H1 (cell line): Measurements from ENCODE around the gene CCDC24. TPM values are rescaled to one million over a fixed set of nuclear protein-coding genes. Genes with fewer than 3 reads are reported as not detected.
A peak's percentile ranks its signal among the peaks of the same experiment; 100 is the strongest.

Experiments used
- CTCF ChIA-PET: fragments of 300-600 bp; sonication (Branson Sonifier 250); formaldehyde crosslinking; loops from one replicate; lab custom pipeline; 2021; ENCODE audit not compliant: partially characterized antibody; lab: Charles Lee
- POLR2A ChIA-PET: fragments of 300-600 bp; sonication (Branson Sonifier 250); formaldehyde crosslinking; loops from one replicate; lab custom pipeline; 2021; ENCODE audit warnings: inconsistent platforms; ENCODE audit not compliant: partially characterized antibody; lab: Charles Lee
- DNase-seq, 2 experiments: peaks; one replicate each; pipeline versions ENCODE4 v3.0.0 to v3.0.0-alpha.2; 2010 to 2022; ENCODE audit warnings: low spot score in 2 of 2, low read depth in 1 of 2, mixed read lengths in 1 of 2
- FAIRE-seq: peaks from 2 replicates; lab custom pipeline; 2011; peaks lifted over from hg19 to GRCh38; lab: Jason Lieb, UNC
- H2AFZ ChIP-seq: 2 replicates; pipeline ENCODE4 v1.8.1; 2012; ENCODE audit warnings: low read length, inconsistent platforms
- H2AK5ac ChIP-seq: 2 replicates; pipeline ENCODE4 v1.6.1; 2013; ENCODE audit warnings: low read depth, low read length
- H2BK120ac ChIP-seq: replicated peaks from 2 replicates; pipeline ENCODE3; 2013; ENCODE audit warnings: low read depth, low read length, inconsistent platforms
- H2BK12ac ChIP-seq: 2 replicates; pipeline ENCODE4 v1.6.1; 2013; ENCODE audit warnings: low read depth, low read length
- H2BK15ac ChIP-seq: 2 replicates; pipeline ENCODE4 v1.6.1; 2013; ENCODE audit warnings: low read length
- H2BK20ac ChIP-seq: 2 replicates; pipeline ENCODE4 v1.6.1; 2013; ENCODE audit warnings: low read length
- H2BK5ac ChIP-seq: 2 replicates; pipeline ENCODE4 v1.6.1; 2013; ENCODE audit warnings: low read depth, low read length
- H3K14ac ChIP-seq: 2 replicates; pipeline ENCODE4 v1.6.1; 2013; ENCODE audit warnings: inconsistent platforms; ENCODE audit not compliant: insufficient read length
- H3K18ac ChIP-seq: 2 replicates; pipeline ENCODE4 v1.6.1; 2013; ENCODE audit warnings: low read length; ENCODE audit errors: extremely low read depth
- H3K23ac ChIP-seq: 2 replicates; pipeline ENCODE4 v1.6.1; 2013; ENCODE audit warnings: inconsistent platforms; ENCODE audit not compliant: insufficient read length
- H3K23me2 ChIP-seq: 2 replicates; pipeline ENCODE4 v1.6.1; 2013; ENCODE audit warnings: low read depth, low read length
- H3K27ac ChIP-seq: 2 replicates; pipeline ENCODE4 v1.6.1; 2011; ENCODE audit warnings: low read depth, low read length, inconsistent platforms
- H3K27me3 ChIP-seq, 4 experiments: replicated peaks in 1 of 4; 1 replicate in 1 of 4; 2 replicates in 3 of 4; pipeline versions ENCODE4 v1.6.1 to v1.8.1; 2011 to 2013; ENCODE audit warnings: low read length in 3 of 4, mild to moderate bottlenecking in 3 of 4, inconsistent platforms in 2 of 4, mixed read lengths in 2 of 4, moderate library complexity in 1 of 4; ENCODE audit not compliant: control insufficient read depth in 3 of 4, insufficient read depth in 3 of 4; ENCODE audit errors: extremely low read depth in 1 of 4
- H3K36me3 ChIP-seq, 4 experiments: 2 replicates each; pipeline versions ENCODE4 v1.6.1 to v1.8.1; 2011 to 2013; ENCODE audit warnings: mild to moderate bottlenecking in 4 of 4, low read length in 3 of 4, moderate library complexity in 2 of 4, control low read depth in 1 of 4, inconsistent platforms in 1 of 4; ENCODE audit not compliant: insufficient read depth in 4 of 4, control insufficient read depth in 2 of 4
- H3K4ac ChIP-seq: replicated peaks from 2 replicates; pipeline ENCODE3; 2013; ENCODE audit warnings: low read length, low read depth, mixed read lengths, inconsistent platforms; ENCODE audit not compliant: insufficient read length
- H3K4me1 ChIP-seq, 4 experiments: replicated peaks in 1 of 4; 1 replicate in 1 of 4; 2 replicates in 3 of 4; pipeline versions ENCODE4 v1.6.1 to v1.8.1; 2011 to 2013; ENCODE audit warnings: low read length in 3 of 4, inconsistent platforms in 2 of 4, mixed read lengths in 1 of 4; ENCODE audit not compliant: insufficient read depth in 4 of 4, control insufficient read depth in 3 of 4
- H3K4me2 ChIP-seq, 2 experiments: 2 replicates each; pipeline versions ENCODE4 v1.6.1 to v1.8.1; 2011 to 2013; ENCODE audit warnings: low read depth in 2 of 2, low read length in 2 of 2, control low read depth in 1 of 2, inconsistent platforms in 1 of 2, mild to moderate bottlenecking in 1 of 2; ENCODE audit not compliant: insufficient read depth in 1 of 2
- H3K4me3 ChIP-seq, 4 experiments: fragments of 200-600, 300-600 bp in 1 of 4; sonication (generic), shearing (Covaris generic), sonication (Bioruptor Twin) in 1 of 4; 2 replicates each; pipeline versions ENCODE4 v1.5.1 to v1.8.1; 2011 to 2016; ENCODE audit warnings: low read length in 4 of 4, low read depth in 3 of 4, control low read depth in 2 of 4, inconsistent platforms in 2 of 4, mild to moderate bottlenecking in 2 of 4, mixed read lengths in 1 of 4, moderate library complexity in 1 of 4; ENCODE audit not compliant: insufficient read depth in 2 of 4; ENCODE audit errors: extremely low read depth in 1 of 4
- H3K56ac ChIP-seq: replicated peaks from 2 replicates; pipeline ENCODE3; 2013; ENCODE audit warnings: low read depth, mild to moderate bottlenecking, mixed read lengths, low read length, inconsistent platforms; ENCODE audit not compliant: insufficient read length
- H3K79me1 ChIP-seq: 2 replicates; pipeline ENCODE4 v1.6.1; 2013; ENCODE audit warnings: low read depth, low read length, control low read depth
- H3K79me2 ChIP-seq, 2 experiments: 2 replicates each; pipeline versions ENCODE4 v1.6.1 to v1.8.1; 2012 to 2013; ENCODE audit warnings: low read length in 2 of 2, mild to moderate bottlenecking in 2 of 2, inconsistent platforms in 1 of 2; ENCODE audit not compliant: insufficient read depth in 2 of 2, control insufficient read depth in 1 of 2
- H3K9ac ChIP-seq, 4 experiments: replicated peaks in 1 of 4; 1 replicate in 1 of 4; 2 replicates in 3 of 4; pipeline versions ENCODE4 v1.6.1 to v1.8.1; 2011 to 2013; ENCODE audit warnings: low read depth in 3 of 4, low read length in 3 of 4, control low read depth in 2 of 4, mild to moderate bottlenecking in 2 of 4, moderate library complexity in 2 of 4, inconsistent platforms in 1 of 4; ENCODE audit errors: extremely low read depth in 1 of 4
- H3K9me3 ChIP-seq, 2 experiments: 2 replicates each; pipeline versions ENCODE4 v1.6.1 to v1.8.1; 2012 to 2013; ENCODE audit warnings: mild to moderate bottlenecking in 2 of 2, moderate library complexity in 2 of 2, control low read depth in 1 of 2, inconsistent platforms in 1 of 2, low read depth in 1 of 2, low read length in 1 of 2, mixed read lengths in 1 of 2; ENCODE audit not compliant: insufficient read depth in 2 of 2
- H4K20me1 ChIP-seq, 2 experiments: replicated peaks in 1 of 2; 2 replicates each; pipeline versions ENCODE3 to v1.8.1; 2011 to 2013; ENCODE audit warnings: inconsistent platforms in 2 of 2, low read length in 2 of 2, mild to moderate bottlenecking in 1 of 2; ENCODE audit not compliant: insufficient read depth in 2 of 2, control insufficient read depth in 1 of 2
- H4K5ac ChIP-seq: 2 replicates; pipeline ENCODE4 v1.6.1; 2013; ENCODE audit warnings: low read length, low read depth, mixed read lengths, inconsistent platforms; ENCODE audit not compliant: insufficient read length
- H4K8ac ChIP-seq: 2 replicates; pipeline ENCODE4 v1.8.0; 2013; ENCODE audit warnings: mild to moderate bottlenecking, moderate library complexity, low read length, inconsistent platforms; ENCODE audit not compliant: insufficient read depth; ENCODE audit errors: extremely low read depth
- H4K91ac ChIP-seq: replicated peaks from 2 replicates; pipeline ENCODE3; 2013; ENCODE audit warnings: low read length, mixed read lengths, inconsistent platforms; ENCODE audit not compliant: insufficient read length
- CHD2 ChIP-seq: IDR thresholded peaks from 2 replicates; pipeline ENCODE4 v1.6.1; 2012; ENCODE audit warnings: low read length, improper control_type of control experiment
- CTCF ChIP-seq, 3 experiments: IDR thresholded peaks; 1 replicate in 2 of 3; 2 replicates in 1 of 3; pipeline versions ENCODE4 v1.5.1 to v1.6.1; 2011; ENCODE audit warnings: low read length in 3 of 3, mild to moderate bottlenecking in 3 of 3, inconsistent platforms in 2 of 3, low read depth in 1 of 3, moderate library complexity in 1 of 3; ENCODE audit not compliant: insufficient read depth in 1 of 3; ENCODE audit errors: control extremely low read depth in 1 of 3
- WGBS, 2 experiments: shearing (Covaris generic) in 1 of 2; methylation state at CpG; one replicate each; pipeline versions ENCODE4 v1.1.6 to v1.1.7; 2013 to 2015; ENCODE audit warnings: low lambda C conversion rate in 2 of 2, mixed read lengths in 2 of 2, inconsistent platforms in 1 of 2, low coverage in 1 of 2, missing lambda C conversion rate in 1 of 2; ENCODE audit not compliant: insufficient replicate concordance in 2 of 2, insufficient coverage in 1 of 2, insufficient read length in 1 of 2; ENCODE audit errors: extremely low coverage in 1 of 2, missing lambda C conversion rate in 1 of 2; 5-methylcytosine and 5-hydroxymethylcytosine counted together
- polyA plus RNA-seq, 7 experiments: library from polyadenylated mRNA; depleted of rRNA in 3 of 7; stranded (reverse) in 5 of 7; unstranded in 2 of 7; fragments of >200 nt in 5 of 7; fragments of 200-250 nt in 2 of 7; gene quantifications; 1 replicate in 5 of 7; 2 replicates in 1 of 7; 4 replicates in 1 of 7; pipeline versions ENCODE4 v1.2.1 to v1.2.3, GENCODE V29; 2011 to 2013; ENCODE audit warnings: missing spikeins in 2 of 7, mixed read lengths in 2 of 7
- total RNA-seq: library from RNA; stranded (reverse); fragmentation: NEBNext Ultra II Directional; extraction: Animal tissue kit (Norgen Biotek cat#: 25700); gene quantifications from 2 replicates; pipeline ENCODE4 v1.2.1, GENCODE V29; 2021

The CCDC24 gene
- total and polyA plus RNA-seq, 2 of the 8 experiments (the other 6 are each of a cell fraction or from before 2014, with no cell fraction given) = 11.2 to 11.4 TPM

GRCh38 chr1:44021581-44022321 is 30.4 kb downstream of the CCDC24 start:
- H2BK5ac ChIP-seq = no peak overlapping the region
- H3K56ac ChIP-seq = no peak overlapping the region
- H3K79me2 ChIP-seq = 0 out of 4 replicates have a peak, but pooled peaks cover 0 to 2% of the 10 kb centered on the region in 2 experiments
- WGBS, 2 experiments = 84% methylated on average over 6 of the region's 10 CpGs; no CpG with 5 or more reads in 1 of the 2 experiments
- no peak overlapping the region for H2AFZ ChIP-seq
- no peak overlapping the region for H2BK12ac ChIP-seq
- ChIA-PET POLR2A (interaction anchor here (1.2 to 27.1 kb wide), 4 partner anchors 4 to 38 kb away, joined by 4 to 544 read pairs (median 275); partner anchors contain the start of gene SLC6A9), CTCF (interaction anchor here (0.9 to 16.6 kb wide), 11 partner anchors 9 to 200 kb away, joined by 3 to 252 read pairs (median 4); partner anchors contain the start of gene SLC6A9)
- H3K18ac ChIP-seq = no peak overlapping the region
- no peaks in the 10 kb centered on the region for H3K9me3 ChIP-seq
- TF ChIP-seq CHD2 (no peak), CTCF (IDR thresholded peaks at IDR 0.05; ENCODE audit: control extremely low read depth in 1 of 3, insufficient read depth in 1 of 3, low read depth in 1 of 3, low read length in 3 of 3) (peak in 2 of 3 experiments; percentile 7 to 15; a peak in 1 of 4 replicates)
- H3K14ac ChIP-seq = no peak overlapping the region
- H3K4me2 ChIP-seq = no peak overlapping the region
- peaks cover 3 to 18% (median 11%) of the 10 kb centered on the region in 4 experiments; a peak in 7 of 8 replicates for H3K36me3 ChIP-seq
- H2BK15ac ChIP-seq = no peak overlapping the region
- H3K4ac ChIP-seq = no peak overlapping the region
- H4K5ac ChIP-seq = no peak overlapping the region
- H3K4me1 ChIP-seq = peaks cover 3 to 14% (median 6%) of the 10 kb centered on the region in 4 experiments; a peak in 6 of 7 replicates
- H3K23me2 ChIP-seq = no peaks in the 10 kb centered on the region
- peaks cover 2 to 8% of the 10 kb centered on the region in 2 experiments for H4K20me1 ChIP-seq
- no peak overlapping the region for H4K91ac ChIP-seq
- H3K23ac ChIP-seq = no peak overlapping the region
- H3K27me3 ChIP-seq = no peaks in the 10 kb centered on the region
- H2AK5ac ChIP-seq = no peak overlapping the region
- H2BK120ac ChIP-seq = no peak overlapping the region
- DNase-seq = no peak
- no peak overlapping the region for H2BK20ac ChIP-seq
- H3K79me1 ChIP-seq = 0 out of 2 replicates have a peak, but pooled peaks cover 3% of the 10 kb centered on the region
- FAIRE-seq = no peak
- H3K4me3 ChIP-seq = no peak overlapping the region
- no peak overlapping the region for H3K27ac ChIP-seq
- no peak overlapping the region for H4K8ac ChIP-seq
- H3K9ac ChIP-seq = no peak overlapping the region
